GM12878 (cell line): ENCODE data around the gene FMC1. TPM values are rescaled to one million over a fixed set of nuclear protein-coding genes. Genes with fewer than 3 reads are reported as not detected.

ENCODE experiments used
- ATAC-seq: fragments of 200-7000 bp; cut with Tn5 transposase; 3 replicates; pipeline ENCODE4 v1.9.1; 2020; ENCODE audit warnings: mild to moderate bottlenecking, moderate library complexity
- BruUV-seq: library from RNA; stranded (reverse); fragments of 400-500 nt; replicated peaks from 2 replicates; lab custom pipeline; 2021; lab: Mats Ljungman, UMichigan
- CTCF ChIA-PET: fragments of 300-600 bp; sonication (Branson Sonifier 250); formaldehyde crosslinking; extraction: SDS; loops from one replicate; lab custom pipeline; 2021; ENCODE audit warnings: inconsistent platforms; lab: Yijun Ruan, JAX
- POLR2A ChIA-PET: fragments of 350-600 bp; formaldehyde crosslinking; extraction: SDS; loops from one replicate; lab custom pipeline; 2021; ENCODE audit warnings: inconsistent platforms; lab: Charles Lee
- RAD21 ChIA-PET: fragments of 300-600 bp; sonication (Branson Sonifier 250); formaldehyde crosslinking; loops from one replicate; lab custom pipeline; 2023; ENCODE audit warnings: antibody characterized with exemption; ENCODE audit not compliant: unreplicated experiment; lab: Charles Lee
- SMC1A ChIA-PET: fragments of 300-600 bp; sonication (Branson Sonifier 250); formaldehyde crosslinking; loops from one replicate; lab custom pipeline; 2023; ENCODE audit not compliant: unreplicated experiment, uncharacterized antibody; lab: Charles Lee
- DNase-seq: peaks from one replicate; pipeline ENCODE4 v3.0.0-alpha.2; 2011; ENCODE audit warnings: low read depth, low spot score
- FAIRE-seq: peaks from 3 replicates; lab custom pipeline; 2011; peaks lifted over from hg19 to GRCh38; lab: Jason Lieb, UNC
- H2AFZ ChIP-seq: 2 replicates; pipeline ENCODE4 v1.6.0; 2011; ENCODE audit warnings: low read depth, low read length, control low read depth; ENCODE audit not compliant: control insufficient read depth
- H3K27ac ChIP-seq: 2 replicates; pipeline ENCODE4 v1.5.1; 2011; ENCODE audit warnings: control low read depth; ENCODE audit not compliant: control insufficient read depth, insufficient read depth
- H3K27me3 ChIP-seq, 2 experiments: replicated peaks in 1 of 2; 2 replicates each; pipeline versions ENCODE4 v1.6.0 to v1.6.1; 2011; ENCODE audit warnings: low read length in 1 of 2; ENCODE audit not compliant: control insufficient read depth in 2 of 2, insufficient read depth in 2 of 2
- H3K36me3 ChIP-seq, 2 experiments: 2 replicates each; pipeline ENCODE4 v1.5.1; 2011; ENCODE audit warnings: low read length in 1 of 2; ENCODE audit not compliant: control insufficient read depth in 2 of 2, insufficient read depth in 2 of 2
- H3K4me1 ChIP-seq: 2 replicates; pipeline ENCODE4 v1.6.1; 2011; ENCODE audit warnings: mild to moderate bottlenecking, low read length, moderate library complexity, mixed read lengths; ENCODE audit not compliant: control insufficient read depth, insufficient read depth
- H3K4me2 ChIP-seq: 2 replicates; pipeline ENCODE4 v1.6.0; 2011; ENCODE audit warnings: control low read depth; ENCODE audit not compliant: control insufficient read depth, insufficient read depth
- H3K4me3 ChIP-seq: fragments of 200-600 bp; sonication (generic); 2 replicates; pipeline ENCODE4 v1.5.1; 2016
- H3K79me2 ChIP-seq: 2 replicates; pipeline ENCODE4 v1.6.0; 2011; ENCODE audit warnings: low read length; ENCODE audit not compliant: control insufficient read depth, insufficient read depth
- H3K9ac ChIP-seq: 2 replicates; pipeline ENCODE4 v1.8.0; 2011; ENCODE audit warnings: low read length, control low read depth, mixed read lengths; ENCODE audit not compliant: control insufficient read depth, insufficient read depth
- H3K9me3 ChIP-seq: replicated peaks from 3 replicates; pipeline ENCODE4 v1.5.1; 2011; ENCODE audit warnings: mild to moderate bottlenecking, low read length; ENCODE audit not compliant: control insufficient read depth, insufficient read depth
- H4K20me1 ChIP-seq: 2 replicates; pipeline ENCODE4 v1.6.0; 2011; ENCODE audit not compliant: control insufficient read depth, insufficient read depth
- CHD4 ChIP-seq: fragments of 200-600 bp; sonication (generic); IDR thresholded peaks from 2 replicates; pipeline ENCODE4 v1.6.1; 2016; ENCODE audit warnings: mild to moderate bottlenecking
- DPF2 ChIP-seq: fragments of 450-650 bp; IDR thresholded peaks from 2 replicates; pipeline ENCODE4 v1.6.1; 2017; ENCODE audit warnings: mild to moderate bottlenecking
- EGR1 ChIP-seq, 2 experiments: IDR thresholded peaks; 1 replicate in 1 of 2; 2 replicates in 1 of 2; pipeline ENCODE4 v1.6.1; 2011 to 2012; ENCODE audit warnings: low read depth in 2 of 2, low read length in 2 of 2, borderline replicate concordance in 1 of 2, mild to moderate bottlenecking in 1 of 2, moderate library complexity in 1 of 2
- JUND ChIP-seq: IDR thresholded peaks from 2 replicates; pipeline ENCODE4 v1.6.1; 2012; ENCODE audit warnings: low read depth, mild to moderate bottlenecking, low read length, improper control_type of control experiment, moderate library complexity
- NR2C1 ChIP-seq: fragments of 450-650 bp; IDR thresholded peaks from 2 replicates; pipeline ENCODE4 v1.6.1; 2017; ENCODE audit warnings: antibody characterized with exemption, mild to moderate bottlenecking, moderate library complexity
- RAD21 ChIP-seq: IDR thresholded peaks from 2 replicates; pipeline ENCODE4 v1.6.1; 2011; ENCODE audit warnings: mild to moderate bottlenecking, low read depth, low read length, moderate library complexity; ENCODE audit not compliant: insufficient read depth
- RBBP5 ChIP-seq: fragments of 200-600 bp; sonication (generic); conservative IDR thresholded peaks from 2 replicates; pipeline ENCODE4 v1.6.1; 2016
- SIN3A ChIP-seq: IDR thresholded peaks from 2 replicates; pipeline ENCODE4 v1.6.1; 2012; ENCODE audit warnings: low read depth, low read length, improper control_type of control experiment
- SMAD1 ChIP-seq: fragments of 450-650 bp; IDR thresholded peaks from 2 replicates; pipeline ENCODE4 v1.6.1; 2018; ENCODE audit warnings: mild to moderate bottlenecking, low read depth; ENCODE audit not compliant: partially characterized antibody
- TARDBP ChIP-seq: IDR thresholded peaks from 2 replicates; pipeline ENCODE4 v1.6.1; 2016; ENCODE audit warnings: borderline replicate concordance
- TCF12 ChIP-seq: IDR thresholded peaks from 2 replicates; pipeline ENCODE4 v1.6.1; 2011; ENCODE audit warnings: low read depth, mild to moderate bottlenecking, low read length
- YY1 ChIP-seq: IDR thresholded peaks from 2 replicates; pipeline ENCODE4 v1.6.1; 2011; ENCODE audit warnings: low read depth, mild to moderate bottlenecking, low read length
- ZNF24 ChIP-seq: fragments of 450-650 bp; IDR thresholded peaks from 2 replicates; pipeline ENCODE4 v1.6.1; 2017; ENCODE audit warnings: antibody characterized with exemption, mild to moderate bottlenecking
- ZZZ3 ChIP-seq: IDR thresholded peaks from 2 replicates; pipeline ENCODE4 v1.6.1; 2011; ENCODE audit warnings: low read depth; ENCODE audit not compliant: control insufficient read depth, insufficient read length
- WGBS: methylation state at CpG from one replicate; pipeline ENCODE4 v1.1.6; 2016; ENCODE audit warnings: low lambda C conversion rate; ENCODE audit not compliant: insufficient replicate concordance, insufficient coverage; ENCODE audit errors: missing lambda C conversion rate; 5-methylcytosine and 5-hydroxymethylcytosine counted together
- in situ Hi-C: fragments of 300-500 bp; cut with MboI; formaldehyde crosslinking; loops from 9 replicates; pipeline ENCODE4 v1.14.3; 2018; ENCODE audit warnings: mixed read lengths
- intact Hi-C: fragments of 100-400 bp; cut with micrococcal nuclease; formaldehyde crosslinking; loops from one replicate; pipeline ENCODE4 v1.14.2; 2022; ENCODE audit not compliant: unreplicated experiment
- polyA plus RNA-seq, 11 experiments: library from polyadenylated mRNA; depleted of rRNA in 4 of 11; unstranded in 6 of 11; stranded (reverse) in 5 of 11; fragments of >200 nt; fragmentation: Nextera tagmentation in 4 of 11; fragmentation: Illumina TruSeq in 1 of 11; extraction: Ambion mirVana in 4 of 11; extraction: Trizol in 1 of 11; gene quantifications; 1 replicate in 1 of 11; 2 replicates in 10 of 11; pipeline versions ENCODE4 v1.2.1 to v1.2.3, GENCODE V29; 2011 to 2016; ENCODE audit warnings: inconsistent platforms in 2 of 11, missing spikeins in 2 of 11, low read depth in 1 of 11
- total RNA-seq, 4 experiments: library from RNA; depleted of rRNA in 3 of 4; stranded (reverse); fragments of >200 nt in 3 of 4; fragmentation: Illumina TruSeq in 1 of 4; extraction: Trizol in 1 of 4; gene quantifications; 2 replicates each; pipeline versions ENCODE4 v1.2.1 to v1.2.3, GENCODE V29; 2013 to 2021
- TF ChIP-seq, protein P1 (sequence below): fragments of 450-650 bp; IDR thresholded peaks from 2 replicates; pipeline ENCODE4 v1.6.1; 2017; ENCODE audit warnings: borderline replicate concordance
- TF ChIP-seq, protein P2 (sequence below): IDR thresholded peaks from 2 replicates; pipeline ENCODE4 v1.6.1; 2011; ENCODE audit warnings: borderline replicate concordance, low read depth, mild to moderate bottlenecking, moderate library complexity, low read length; ENCODE audit not compliant: insufficient read depth, poor library complexity, severe bottlenecking
- TF ChIP-seq, protein P3 (sequence below): fragments of 450-650 bp; IDR thresholded peaks from 2 replicates; pipeline ENCODE4 v1.6.1; 2017; ENCODE audit warnings: low read depth, mild to moderate bottlenecking, moderate library complexity
- TF ChIP-seq, protein P4 (sequence below): fragments of 450-650 bp; IDR thresholded peaks from 2 replicates; pipeline ENCODE4 v1.6.1; 2014; ENCODE audit warnings: mild to moderate bottlenecking
- TF ChIP-seq, protein P5 (sequence below): fragments of 450-650 bp; IDR thresholded peaks from 2 replicates; pipeline ENCODE4 v1.6.1; 2016; ENCODE audit warnings: mild to moderate bottlenecking

Gene FMC1
- total and polyA plus RNA-seq, 10 of the 15 experiments (the other 5 are each of a cell fraction or from before 2014, with no cell fraction given), result 4.2 to 60.4 (median 15.6) TPM

DNA sequence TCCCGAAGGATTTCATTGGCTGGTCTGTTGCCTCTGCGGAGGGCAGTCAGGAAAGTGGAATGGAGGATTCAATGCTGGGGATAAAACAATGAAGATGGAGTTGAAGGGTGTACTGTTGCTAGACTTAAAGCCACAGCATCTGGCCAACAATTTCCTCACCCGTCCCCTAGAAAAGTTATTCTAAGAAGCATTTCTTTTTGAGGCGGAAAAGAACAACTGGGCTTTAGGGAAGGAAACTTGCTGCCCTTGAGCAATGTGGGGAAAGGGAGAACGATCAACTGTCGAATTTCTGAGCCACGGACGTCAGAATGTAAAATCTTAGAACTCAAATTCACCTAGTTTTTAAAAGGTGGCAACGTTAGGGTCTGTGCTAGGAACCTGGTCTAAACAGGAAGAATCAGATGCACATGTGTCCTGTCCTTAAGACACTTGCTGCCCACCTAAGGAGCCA, 664 bp downstream of the FMC1 start:
- ChIA-PET SMC1A (no interaction called here), POLR2A (no interaction called here), CTCF (no interaction called here), RAD21 (no interaction called here)
- in situ Hi-C loops, result no loop called here
- Histone ChIP-seq H4K20me1 (no peaks in the 10 kb centered on the region), H3K9me3 (peaks cover 5% of the 10 kb centered on the region), H3K4me3 (peak overlapping the region; percentile 84), H3K27me3 (no peaks in the 10 kb centered on the region), H3K27ac (peak overlapping the region; percentile 97), H3K9ac (peak overlapping the region; percentile 98), H3K4me1 (no peaks in the 10 kb centered on the region), H3K4me2 (peak overlapping the region; percentile 80), H3K36me3 (no peaks in the 10 kb centered on the region), H3K79me2 (peaks cover 18% of the 10 kb centered on the region), H2AFZ (peak overlapping the region; percentile 92)
- FAIRE-seq (peak; percentile 73), DNase-seq (no peak), ATAC-seq (no peak)
- TSS peak; percentile 91 for BruUV-seq
- intact Hi-C loops, result no loop called here
- WGBS, result 0% methylated on average over 9 of the region's 9 CpGs
- TF ChIP-seq, protein P1, sequence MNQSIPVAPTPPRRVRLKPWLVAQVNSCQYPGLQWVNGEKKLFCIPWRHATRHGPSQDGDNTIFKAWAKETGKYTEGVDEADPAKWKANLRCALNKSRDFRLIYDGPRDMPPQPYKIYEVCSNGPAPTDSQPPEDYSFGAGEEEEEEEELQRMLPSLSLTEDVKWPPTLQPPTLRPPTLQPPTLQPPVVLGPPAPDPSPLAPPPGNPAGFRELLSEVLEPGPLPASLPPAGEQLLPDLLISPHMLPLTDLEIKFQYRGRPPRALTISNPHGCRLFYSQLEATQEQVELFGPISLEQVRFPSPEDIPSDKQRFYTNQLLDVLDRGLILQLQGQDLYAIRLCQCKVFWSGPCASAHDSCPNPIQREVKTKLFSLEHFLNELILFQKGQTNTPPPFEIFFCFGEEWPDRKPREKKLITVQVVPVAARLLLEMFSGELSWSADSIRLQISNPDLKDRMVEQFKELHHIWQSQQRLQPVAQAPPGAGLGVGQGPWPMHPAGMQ, result no peak
- TF ChIP-seq JUND (no peak), EGR1 (IDR thresholded peaks at IDR 0.05; ENCODE audit: borderline replicate concordance in 1 of 2, low read depth in 2 of 2, low read length in 2 of 2) (no peak), TARDBP (no peak), YY1 (0 out of 2 replicates have a peak, but pooled peaks have one; percentile 14), SIN3A (peak; percentile 5; the same call in 1 of the 2 replicates), RAD21 (no peak), TCF12 (no peak), ZNF24 (no peak), DPF2 (no peak), SMAD1 (no peak), RBBP5 (no peak), CHD4 (no peak), ZZZ3 (no peak), NR2C1 (no peak)
- TF ChIP-seq, protein P2, sequence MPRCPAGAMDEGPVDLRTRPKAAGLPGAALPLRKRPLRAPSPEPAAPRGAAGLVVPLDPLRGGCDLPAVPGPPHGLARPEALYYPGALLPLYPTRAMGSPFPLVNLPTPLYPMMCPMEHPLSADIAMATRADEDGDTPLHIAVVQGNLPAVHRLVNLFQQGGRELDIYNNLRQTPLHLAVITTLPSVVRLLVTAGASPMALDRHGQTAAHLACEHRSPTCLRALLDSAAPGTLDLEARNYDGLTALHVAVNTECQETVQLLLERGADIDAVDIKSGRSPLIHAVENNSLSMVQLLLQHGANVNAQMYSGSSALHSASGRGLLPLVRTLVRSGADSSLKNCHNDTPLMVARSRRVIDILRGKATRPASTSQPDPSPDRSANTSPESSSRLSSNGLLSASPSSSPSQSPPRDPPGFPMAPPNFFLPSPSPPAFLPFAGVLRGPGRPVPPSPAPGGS, result no peak
- TF ChIP-seq, protein P3, sequence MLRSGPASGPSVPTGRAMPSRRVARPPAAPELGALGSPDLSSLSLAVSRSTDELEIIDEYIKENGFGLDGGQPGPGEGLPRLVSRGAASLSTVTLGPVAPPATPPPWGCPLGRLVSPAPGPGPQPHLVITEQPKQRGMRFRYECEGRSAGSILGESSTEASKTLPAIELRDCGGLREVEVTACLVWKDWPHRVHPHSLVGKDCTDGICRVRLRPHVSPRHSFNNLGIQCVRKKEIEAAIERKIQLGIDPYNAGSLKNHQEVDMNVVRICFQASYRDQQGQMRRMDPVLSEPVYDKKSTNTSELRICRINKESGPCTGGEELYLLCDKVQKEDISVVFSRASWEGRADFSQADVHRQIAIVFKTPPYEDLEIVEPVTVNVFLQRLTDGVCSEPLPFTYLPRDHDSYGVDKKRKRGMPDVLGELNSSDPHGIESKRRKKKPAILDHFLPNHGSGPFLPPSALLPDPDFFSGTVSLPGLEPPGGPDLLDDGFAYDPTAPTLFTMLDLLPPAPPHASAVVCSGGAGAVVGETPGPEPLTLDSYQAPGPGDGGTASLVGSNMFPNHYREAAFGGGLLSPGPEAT, result 0 out of 2 replicates have a peak, but pooled peaks have one; percentile 16
- TF ChIP-seq, protein P4, sequence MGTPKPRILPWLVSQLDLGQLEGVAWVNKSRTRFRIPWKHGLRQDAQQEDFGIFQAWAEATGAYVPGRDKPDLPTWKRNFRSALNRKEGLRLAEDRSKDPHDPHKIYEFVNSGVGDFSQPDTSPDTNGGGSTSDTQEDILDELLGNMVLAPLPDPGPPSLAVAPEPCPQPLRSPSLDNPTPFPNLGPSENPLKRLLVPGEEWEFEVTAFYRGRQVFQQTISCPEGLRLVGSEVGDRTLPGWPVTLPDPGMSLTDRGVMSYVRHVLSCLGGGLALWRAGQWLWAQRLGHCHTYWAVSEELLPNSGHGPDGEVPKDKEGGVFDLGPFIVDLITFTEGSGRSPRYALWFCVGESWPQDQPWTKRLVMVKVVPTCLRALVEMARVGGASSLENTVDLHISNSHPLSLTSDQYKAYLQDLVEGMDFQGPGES, result no peak
- TF ChIP-seq, protein P5, sequence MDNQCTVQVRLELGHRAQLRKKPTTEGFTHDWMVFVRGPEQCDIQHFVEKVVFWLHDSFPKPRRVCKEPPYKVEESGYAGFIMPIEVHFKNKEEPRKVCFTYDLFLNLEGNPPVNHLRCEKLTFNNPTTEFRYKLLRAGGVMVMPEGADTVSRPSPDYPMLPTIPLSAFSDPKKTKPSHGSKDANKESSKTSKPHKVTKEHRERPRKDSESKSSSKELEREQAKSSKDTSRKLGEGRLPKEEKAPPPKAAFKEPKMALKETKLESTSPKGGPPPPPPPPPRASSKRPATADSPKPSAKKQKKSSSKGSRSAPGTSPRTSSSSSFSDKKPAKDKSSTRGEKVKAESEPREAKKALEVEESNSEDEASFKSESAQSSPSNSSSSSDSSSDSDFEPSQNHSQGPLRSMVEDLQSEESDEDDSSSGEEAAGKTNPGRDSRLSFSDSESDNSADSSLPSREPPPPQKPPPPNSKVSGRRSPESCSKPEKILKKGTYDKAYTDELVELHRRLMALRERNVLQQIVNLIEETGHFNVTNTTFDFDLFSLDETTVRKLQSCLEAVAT, result peak; percentile 87
